H9 (cell line): ENCODE results near the gene ABCC4. TPM values are rescaled to one million over a fixed set of nuclear protein-coding genes. Genes with fewer than 3 reads are reported as not detected.

ENCODE experiments used
- DNase-seq: peaks from one replicate; pipeline ENCODE4 v3.0.0-alpha.2; 2017
- H2AFZ ChIP-seq: one replicate; pipeline ENCODE4 v1.6.1; 2013; ENCODE audit warnings: mild to moderate bottlenecking, low read length, control low read depth, moderate library complexity
- H2AK5ac ChIP-seq: 2 replicates; pipeline ENCODE4 v1.6.1; 2013; ENCODE audit warnings: low read length, control low read depth, mixed read lengths; ENCODE audit not compliant: insufficient read length
- H2BK120ac ChIP-seq: one replicate; pipeline ENCODE4 v1.6.1; 2013; ENCODE audit warnings: low read depth, mild to moderate bottlenecking, low read length, control low read depth, inconsistent platforms; ENCODE audit not compliant: poor library complexity, severe bottlenecking
- H2BK12ac ChIP-seq: 2 replicates; pipeline ENCODE4 v1.6.1; 2013; ENCODE audit warnings: low read length, control low read depth, mixed read lengths, low read depth; ENCODE audit not compliant: insufficient read length
- H2BK15ac ChIP-seq: 2 replicates; pipeline ENCODE4 v1.6.1; 2013; ENCODE audit warnings: low read depth, low read length, control low read depth
- H2BK20ac ChIP-seq: one replicate; pipeline ENCODE4 v1.6.1; 2013; ENCODE audit warnings: low read depth, mild to moderate bottlenecking, low read length, control low read depth, inconsistent platforms; ENCODE audit not compliant: poor library complexity, severe bottlenecking
- H2BK5ac ChIP-seq: 2 replicates; pipeline ENCODE4 v1.6.1; 2013; ENCODE audit warnings: low read length, control low read depth, mixed read lengths; ENCODE audit not compliant: insufficient read length
- H3K14ac ChIP-seq: 2 replicates; pipeline ENCODE4 v1.6.1; 2013; ENCODE audit warnings: low read length, control low read depth; ENCODE audit not compliant: insufficient read depth
- H3K18ac ChIP-seq: 2 replicates; pipeline ENCODE4 v1.6.1; 2013; ENCODE audit warnings: low read depth, mild to moderate bottlenecking, mixed read lengths, low read length, control low read depth; ENCODE audit not compliant: insufficient read length
- H3K23ac ChIP-seq: 2 replicates; pipeline ENCODE4 v1.6.1; 2013; ENCODE audit warnings: low read length, control low read depth, mixed read lengths, low read depth; ENCODE audit not compliant: insufficient read length
- H3K23me2 ChIP-seq: 2 replicates; pipeline ENCODE4 v1.6.1; 2013; ENCODE audit warnings: low read depth, mild to moderate bottlenecking, mixed read lengths, low read length, control low read depth; ENCODE audit not compliant: insufficient read length, poor library complexity, severe bottlenecking
- H3K27ac ChIP-seq: 2 replicates; pipeline ENCODE4 v1.5.1; 2013; ENCODE audit warnings: low read length, control low read depth, mixed read lengths, low read depth; ENCODE audit not compliant: insufficient read length
- H3K27me3 ChIP-seq: 2 replicates; pipeline ENCODE4 v1.6.1; 2013; ENCODE audit warnings: low read length, control low read depth, inconsistent platforms; ENCODE audit not compliant: insufficient read depth
- H3K4ac ChIP-seq: 2 replicates; pipeline ENCODE4 v1.6.1; 2013; ENCODE audit warnings: low read depth, mild to moderate bottlenecking, control low read depth, inconsistent platforms, low read length, moderate library complexity
- H3K4me1 ChIP-seq: 2 replicates; pipeline ENCODE4 v1.6.1; 2013; ENCODE audit warnings: low read length, control low read depth, inconsistent platforms; ENCODE audit not compliant: insufficient read depth
- H3K4me2 ChIP-seq: 2 replicates; pipeline ENCODE4 v1.6.1; 2013; ENCODE audit warnings: low read length, control low read depth, mixed read lengths; ENCODE audit not compliant: insufficient read length, insufficient read depth
- H3K56ac ChIP-seq: 2 replicates; pipeline ENCODE4 v1.6.1; 2013; ENCODE audit warnings: low read depth, mild to moderate bottlenecking, mixed read lengths, low read length, control low read depth; ENCODE audit not compliant: insufficient read length
- H3K79me1 ChIP-seq: 2 replicates; pipeline ENCODE4 v1.6.1; 2013; ENCODE audit warnings: low read depth, mild to moderate bottlenecking, moderate library complexity, low read length, control low read depth, inconsistent platforms; ENCODE audit not compliant: insufficient read depth, poor library complexity, severe bottlenecking
- H3K79me2 ChIP-seq: 2 replicates; pipeline ENCODE4 v1.6.1; 2013; ENCODE audit warnings: low read length, control low read depth, inconsistent platforms; ENCODE audit not compliant: insufficient read depth
- H3K9ac ChIP-seq: 2 replicates; pipeline ENCODE4 v1.6.1; 2013; ENCODE audit warnings: low read length, control low read depth, mixed read lengths; ENCODE audit not compliant: insufficient read length; ENCODE audit errors: extremely low read depth
- H3K9me3 ChIP-seq: one replicate; pipeline ENCODE4 v1.6.1; 2013; ENCODE audit warnings: low read depth, low read length, inconsistent platforms; ENCODE audit not compliant: control insufficient read depth
- H3T11ph ChIP-seq: one replicate; pipeline ENCODE4 v1.6.1; 2013; ENCODE audit warnings: mild to moderate bottlenecking, low read length, control low read depth, inconsistent platforms
- H4K20me1 ChIP-seq: one replicate; pipeline ENCODE4 v1.6.1; 2013; ENCODE audit not compliant: control insufficient read depth, insufficient read length, insufficient read depth
- H4K5ac ChIP-seq: 2 replicates; pipeline ENCODE4 v1.6.1; 2013; ENCODE audit warnings: low read depth, mild to moderate bottlenecking, mixed read lengths, low read length, control low read depth; ENCODE audit not compliant: insufficient read length
- H4K8ac ChIP-seq: replicated peaks from 2 replicates; pipeline ENCODE4 v1.6.1; 2013; ENCODE audit warnings: low read length, control low read depth, mixed read lengths, low read depth; ENCODE audit not compliant: insufficient read length
- H4K91ac ChIP-seq: 2 replicates; pipeline ENCODE4 v1.6.1; 2013; ENCODE audit warnings: low read depth, mild to moderate bottlenecking, moderate library complexity, mixed read lengths, low read length, control low read depth; ENCODE audit not compliant: insufficient read length
- H3K27ac Mint-ChIP-seq, 3 experiments: 2 replicates in 2 of 3; 3 replicates in 1 of 3; pipeline ENCODE4 v1.8.0; 2020 to 2021; ENCODE audit warnings: mixed read lengths in 3 of 3, mild to moderate bottlenecking in 1 of 3, moderate library complexity in 1 of 3
- H3K27me3 Mint-ChIP-seq: 2 replicates; pipeline ENCODE4 v1.8.0; 2021; ENCODE audit warnings: low read depth, mild to moderate bottlenecking, moderate library complexity, mixed read lengths
- H3K36me3 Mint-ChIP-seq, 3 experiments: 2 replicates in 2 of 3; 3 replicates in 1 of 3; pipeline ENCODE4 v1.8.0; 2020 to 2021; ENCODE audit warnings: low read depth in 3 of 3, mixed read lengths in 3 of 3; ENCODE audit not compliant: insufficient read depth in 1 of 3
- H3K4me1 Mint-ChIP-seq, 2 experiments: 2 replicates each; pipeline ENCODE4 v1.8.0; 2020; ENCODE audit warnings: mixed read lengths in 2 of 2
- H3K4me3 Mint-ChIP-seq, 2 experiments: 2 replicates in 1 of 2; 3 replicates in 1 of 2; pipeline ENCODE4 v1.8.0; 2020 to 2021; ENCODE audit warnings: mild to moderate bottlenecking in 2 of 2, mixed read lengths in 2 of 2, moderate library complexity in 1 of 2
- H3K9me3 Mint-ChIP-seq, 2 experiments: 2 replicates in 1 of 2; 3 replicates in 1 of 2; pipeline ENCODE4 v1.8.0; 2020; ENCODE audit warnings: mild to moderate bottlenecking in 2 of 2, mixed read lengths in 2 of 2, moderate library complexity in 1 of 2
- WGBS: extraction: QIAGEN DNeasy Blood & Tissue Kit; methylation state at CpG from one replicate; pipeline ENCODE4 v1.1.7; 2013; ENCODE audit warnings: missing lambda C conversion rate, low lambda C conversion rate, mixed read lengths; ENCODE audit not compliant: insufficient read length; ENCODE audit errors: extremely low coverage; 5-methylcytosine and 5-hydroxymethylcytosine counted together
- total RNA-seq: library from RNA; stranded (reverse); gene quantifications from 2 replicates; pipeline ENCODE4 v1.2.1, GENCODE V29; 2021
- TF ChIP-seq, protein P1 (sequence below): fragments of 200-600 bp; sonication (generic); conservative IDR thresholded peaks from 3 replicates; pipeline ENCODE4 v1.8.0; 2021; ENCODE audit warnings: antibody characterized with exemption, mild to moderate bottlenecking

ABCC4 gene
- total RNA-seq, 1 experiment from 2014 or later, result 5.9 TPM

DNA sequence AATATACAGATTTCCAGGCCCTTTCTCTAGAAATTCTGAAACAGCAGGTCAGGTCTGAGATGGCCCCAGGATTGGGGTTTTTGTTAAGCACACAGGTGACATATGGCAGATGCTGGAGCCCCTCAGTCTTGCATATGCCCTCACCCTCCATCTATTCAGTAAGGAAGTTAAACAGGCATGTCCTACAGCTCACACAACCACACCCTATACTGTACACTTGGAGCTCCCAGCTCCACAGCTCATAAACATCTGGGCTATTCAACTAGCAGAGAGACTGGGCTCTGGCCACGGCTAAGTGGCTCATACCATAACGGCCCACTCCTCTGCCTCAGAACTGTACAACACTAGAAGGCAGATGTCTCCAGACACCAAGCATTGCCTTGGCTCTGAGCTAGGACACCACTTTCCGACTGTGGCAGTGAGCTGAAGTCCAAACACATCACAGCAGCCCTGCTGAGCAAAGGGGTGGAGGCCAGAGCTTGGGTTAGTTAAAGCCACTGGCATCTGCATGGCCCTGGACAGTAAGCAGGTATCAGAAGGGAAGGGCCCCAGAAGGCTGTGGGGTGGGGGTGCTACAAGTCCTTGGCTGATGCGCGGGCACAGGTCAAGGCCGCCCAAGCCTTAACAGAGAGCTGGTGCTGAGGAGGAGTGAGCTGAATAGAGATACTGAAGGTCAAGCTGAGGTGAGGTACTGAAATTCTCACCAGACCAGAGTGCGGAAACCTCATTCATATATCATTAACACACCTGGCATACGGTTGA, 79.1 kb downstream of the ABCC4 start:
- Histone ChIP-seq H3K9ac (no peak overlapping the region), H2AK5ac (no peak overlapping the region), H3K14ac (no peak overlapping the region), H2AFZ (no peak overlapping the region), H3K27me3 (no peaks in the 10 kb centered on the region), H2BK120ac (no peak overlapping the region), H3K4me2 (no peak overlapping the region), H4K5ac (no peak overlapping the region), H2BK12ac (no peak overlapping the region), H3T11ph (no peak overlapping the region), H2BK15ac (no peak overlapping the region), H3K23ac (no peak overlapping the region), H3K4ac (no peak overlapping the region), H4K20me1 (no peaks in the 10 kb centered on the region), H3K9me3 (no peaks in the 10 kb centered on the region), H2BK5ac (no peak overlapping the region), H3K4me1 (0 out of 2 replicates have a peak, but pooled peaks cover 2% of the 10 kb centered on the region), H3K18ac (no peak overlapping the region), H3K79me2 (no peaks in the 10 kb centered on the region), H3K23me2 (no peaks in the 10 kb centered on the region), H3K56ac (no peak overlapping the region), H3K27ac (no peak overlapping the region), H2BK20ac (no peak overlapping the region), H4K8ac (no peak overlapping the region), H3K79me1 (no peaks in the 10 kb centered on the region), H4K91ac (no peak overlapping the region)
- H3K9me3 Mint-ChIP-seq, result no peaks in the 10 kb centered on the region
- H3K27me3 Mint-ChIP-seq, result no peaks in the 10 kb centered on the region
- DNase-seq, result no peak
- peaks cover 7 to 8% of the 10 kb centered on the region in 2 experiments for H3K4me1 Mint-ChIP-seq
- H3K36me3 Mint-ChIP-seq, result no peaks in the 10 kb centered on the region
- H3K27ac Mint-ChIP-seq, result peak overlapping the region in 1 of 3 experiments; percentile 61; a peak in 1 of 7 replicates
- TF ChIP-seq, protein P1, sequence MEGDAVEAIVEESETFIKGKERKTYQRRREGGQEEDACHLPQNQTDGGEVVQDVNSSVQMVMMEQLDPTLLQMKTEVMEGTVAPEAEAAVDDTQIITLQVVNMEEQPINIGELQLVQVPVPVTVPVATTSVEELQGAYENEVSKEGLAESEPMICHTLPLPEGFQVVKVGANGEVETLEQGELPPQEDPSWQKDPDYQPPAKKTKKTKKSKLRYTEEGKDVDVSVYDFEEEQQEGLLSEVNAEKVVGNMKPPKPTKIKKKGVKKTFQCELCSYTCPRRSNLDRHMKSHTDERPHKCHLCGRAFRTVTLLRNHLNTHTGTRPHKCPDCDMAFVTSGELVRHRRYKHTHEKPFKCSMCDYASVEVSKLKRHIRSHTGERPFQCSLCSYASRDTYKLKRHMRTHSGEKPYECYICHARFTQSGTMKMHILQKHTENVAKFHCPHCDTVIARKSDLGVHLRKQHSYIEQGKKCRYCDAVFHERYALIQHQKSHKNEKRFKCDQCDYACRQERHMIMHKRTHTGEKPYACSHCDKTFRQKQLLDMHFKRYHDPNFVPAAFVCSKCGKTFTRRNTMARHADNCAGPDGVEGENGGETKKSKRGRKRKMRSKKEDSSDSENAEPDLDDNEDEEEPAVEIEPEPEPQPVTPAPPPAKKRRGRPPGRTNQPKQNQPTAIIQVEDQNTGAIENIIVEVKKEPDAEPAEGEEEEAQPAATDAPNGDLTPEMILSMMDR, result no peak
- H3K4me3 Mint-ChIP-seq, result no peak overlapping the region
- no CpG with 5 or more reads among the region's 8 CpGs for WGBS
